ENCODE measurements around the gene AKAP13. TPM values are rescaled to one million over a fixed set of nuclear protein-coding genes. Genes with fewer than 3 reads are reported as not detected.
"Not testable (repeated sequence)": the region's sequence is repeated elsewhere in the genome, so short reads cannot be mapped to it uniquely, and the experiment has no call there.

Gene AKAP13
- total and polyA plus RNA-seq, 5 donors from 2014 or later = 106 to 482 (median 112) TPM

- Histone ChIP-seq H3K4me3 (ENCODE audit: low read depth, low read length) (peak overlapping the region; percentile 95), H3K36me3 (ENCODE audit: control insufficient read depth, insufficient read depth, low read length) (peaks cover 21% of the 10 kb centered on the region), H3K27me3 (ENCODE audit: control insufficient read depth, insufficient read depth, low read length) (no peaks in the 10 kb centered on the region), H3K4me1 (ENCODE audit: control insufficient read depth, insufficient read depth, low read length, poor library complexity, severe bottlenecking) (peaks cover 66% of the 10 kb centered on the region), H3K27ac (ENCODE audit: insufficient read depth, low read length, poor library complexity, severe bottlenecking) (peak overlapping the region; percentile 90), H3K9me3 (ENCODE audit: control insufficient read depth in 2 of 2, low read length in 2 of 2) (no peaks in the 10 kb centered on the region)
- peaks cover 22% of the 10 kb centered on the region for H3K36me3 Mint-ChIP-seq
- H3K4me1 Mint-ChIP-seq = peaks cover 36 to 72% (median 58%) of the 10 kb centered on the region in 4 donors
- peak in 1 of 2 donors; percentile 31 for ATAC-seq (ENCODE audit: low read depth in 2 of 2)
- H3K9me3 Mint-ChIP-seq = no peaks in the 10 kb centered on the region
- H3K27ac Mint-ChIP-seq = peak overlapping the region; percentile 92 to 98 (median 98)
- H3K27me3 Mint-ChIP-seq = no peaks in the 10 kb centered on the region
- peak; percentile 21 to 74 (median 49) for DNase-seq
- peak overlapping the region; percentile 87 to 96 (median 91) for H3K4me3 Mint-ChIP-seq
Measured at GRCh38 chr15:85581495-85581894, 201.1 kb downstream of the AKAP13 start.

- Histone ChIP-seq H3K27ac (ENCODE audit: insufficient read depth, low read length, poor library complexity, severe bottlenecking) (peak overlapping the region; percentile 90), H3K9me3 (ENCODE audit: control insufficient read depth in 2 of 2, low read length in 2 of 2) (no peaks in the 10 kb centered on the region), H3K4me1 (ENCODE audit: control insufficient read depth, insufficient read depth, low read length, poor library complexity, severe bottlenecking) (peaks cover 66% of the 10 kb centered on the region), H3K27me3 (ENCODE audit: control insufficient read depth, insufficient read depth, low read length) (no peaks in the 10 kb centered on the region), H3K4me3 (ENCODE audit: low read depth, low read length) (peak overlapping the region; percentile 95), H3K36me3 (ENCODE audit: control insufficient read depth, insufficient read depth, low read length) (peaks cover 20% of the 10 kb centered on the region)
- H3K9me3 Mint-ChIP-seq = no peaks in the 10 kb centered on the region
- peaks cover 36 to 72% (median 57%) of the 10 kb centered on the region in 4 donors for H3K4me1 Mint-ChIP-seq
- DNase-seq (peak; percentile 42 to 90 (median 72)), ATAC-seq (ENCODE audit: low read depth in 2 of 2) (peak; percentile 88 to 89)
- H3K36me3 Mint-ChIP-seq = peaks cover 26% of the 10 kb centered on the region
- peak overlapping the region; percentile 87 to 96 (median 91) for H3K4me3 Mint-ChIP-seq
- H3K27me3 Mint-ChIP-seq = no peaks in the 10 kb centered on the region
- peak overlapping the region; percentile 92 to 98 (median 98) for H3K27ac Mint-ChIP-seq
Measured at GRCh38 chr15:85582131-85583079, 202.0 kb downstream of the AKAP13 start.

- Mint-ChIP-seq H3K27ac (peak overlapping the region; percentile 92 to 98 (median 98)), H3K9me3 (no peaks in the 10 kb centered on the region), H3K27me3 (no peaks in the 10 kb centered on the region), H3K4me1 (peaks cover 36 to 80% (median 63%) of the 10 kb centered on the region in 4 donors), H3K36me3 (peaks cover 35% of the 10 kb centered on the region), H3K4me3 (peak overlapping the region; percentile 87 to 96 (median 91))
- Histone ChIP-seq H3K9me3 (ENCODE audit: control insufficient read depth in 2 of 2, low read length in 2 of 2) (no peaks in the 10 kb centered on the region), H3K36me3 (ENCODE audit: control insufficient read depth, insufficient read depth, low read length) (peaks cover 24% of the 10 kb centered on the region), H3K4me3 (ENCODE audit: low read depth, low read length) (peak overlapping the region; percentile 95), H3K4me1 (ENCODE audit: control insufficient read depth, insufficient read depth, low read length, poor library complexity, severe bottlenecking) (peaks cover 66% of the 10 kb centered on the region), H3K27me3 (ENCODE audit: control insufficient read depth, insufficient read depth, low read length) (no peaks in the 10 kb centered on the region), H3K27ac (ENCODE audit: insufficient read depth, low read length, poor library complexity, severe bottlenecking) (peak overlapping the region; percentile 90)
- DNase-seq (peak in 1 of 3 donors; percentile 9), ATAC-seq (ENCODE audit: low read depth in 2 of 2) (no peak)
Measured at GRCh38 chr15:85583442-85583841, 203.0 kb downstream of the AKAP13 start.

DNA sequence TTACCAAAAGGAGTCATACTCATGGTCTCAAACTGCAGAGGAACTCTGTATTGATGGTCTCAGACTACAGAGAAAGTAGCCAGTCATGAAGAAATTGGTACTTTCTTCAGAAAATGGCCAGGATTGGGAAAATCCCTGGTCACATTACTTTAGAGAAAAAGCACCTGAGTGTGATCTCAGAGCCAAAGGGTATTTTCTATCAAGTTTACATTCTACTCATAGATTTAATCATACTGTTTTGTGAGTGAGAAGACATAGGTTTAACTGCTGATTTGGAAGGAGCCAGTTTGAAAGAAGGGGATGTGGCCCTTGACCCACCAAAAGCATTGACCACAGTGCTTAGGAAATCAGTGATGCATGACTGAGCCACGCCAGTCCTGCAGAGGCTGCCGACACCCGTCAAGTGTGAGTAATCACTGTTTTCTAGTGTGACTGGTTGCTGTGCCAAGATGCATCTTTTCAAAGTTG is 203.6 kb downstream of the AKAP13 start:
- peaks cover 26% of the 10 kb centered on the region for H3K36me3 ChIP-seq (ENCODE audit: control insufficient read depth, insufficient read depth, low read length)
- ATAC-seq (ENCODE audit: low read depth in 2 of 2) (no peak), DNase-seq (peak in 2 of 3 donors; percentile 3 to 27)
- Mint-ChIP-seq H3K27me3 (no peaks in the 10 kb centered on the region), H3K4me1 (peaks cover 36 to 83% (median 64%) of the 10 kb centered on the region in 4 donors), H3K27ac (peak overlapping the region; percentile 92 to 98 (median 98)), H3K36me3 (peaks cover 37% of the 10 kb centered on the region), H3K4me3 (peak overlapping the region; percentile 87 to 96 (median 91)), H3K9me3 (no peaks in the 10 kb centered on the region)
- H3K27ac ChIP-seq (ENCODE audit: insufficient read depth, low read length, poor library complexity, severe bottlenecking) = peak overlapping the region; percentile 90
- H3K27me3 ChIP-seq (ENCODE audit: control insufficient read depth, insufficient read depth, low read length) = no peaks in the 10 kb centered on the region
- H3K4me1 ChIP-seq (ENCODE audit: control insufficient read depth, insufficient read depth, low read length, poor library complexity, severe bottlenecking) = peaks cover 66% of the 10 kb centered on the region
- no peaks in the 10 kb centered on the region for H3K9me3 ChIP-seq (ENCODE audit: control insufficient read depth in 2 of 2, low read length in 2 of 2)
- H3K4me3 ChIP-seq (ENCODE audit: low read depth, low read length) = peak overlapping the region; percentile 95

DNA sequence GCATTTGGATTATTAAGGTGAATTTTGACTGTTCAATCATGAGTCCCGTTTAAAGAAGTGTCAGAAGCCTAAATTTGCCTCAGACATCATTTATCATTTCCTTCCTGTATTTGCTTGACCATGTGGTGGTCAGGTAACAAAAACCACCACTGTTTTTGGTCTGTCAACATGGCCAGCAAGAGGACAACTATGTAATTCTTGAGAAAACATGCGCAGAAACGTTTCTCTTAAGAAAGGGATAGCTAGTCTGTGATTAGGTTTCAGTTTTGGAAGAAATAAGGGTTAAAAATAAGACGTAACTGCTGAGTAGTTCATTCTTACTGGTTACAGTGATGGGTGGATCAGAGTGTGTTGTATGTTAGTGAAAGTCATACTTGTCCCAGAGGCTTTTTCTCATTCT is 204.5 kb downstream of the AKAP13 start:
- no peak for ATAC-seq (ENCODE audit: low read depth in 2 of 2)
- H3K36me3 ChIP-seq (ENCODE audit: control insufficient read depth, insufficient read depth, low read length) = peaks cover 25% of the 10 kb centered on the region
- Mint-ChIP-seq H3K27ac (peak overlapping the region in 2 of 3 donors; percentile 85 to 92), H3K36me3 (peaks cover 42% of the 10 kb centered on the region), H3K9me3 (no peaks in the 10 kb centered on the region), H3K4me3 (peak overlapping the region; percentile 87 to 96 (median 91)), H3K4me1 (peaks cover 36 to 78% (median 65%) of the 10 kb centered on the region in 4 donors), H3K27me3 (no peaks in the 10 kb centered on the region)
- no peaks in the 10 kb centered on the region for H3K9me3 ChIP-seq (ENCODE audit: control insufficient read depth in 2 of 2, low read length in 2 of 2)
- H3K27ac ChIP-seq (ENCODE audit: insufficient read depth, low read length, poor library complexity, severe bottlenecking) = peak overlapping the region; percentile 90
- peak in 2 of 3 donors; percentile 29 to 42 for DNase-seq
- no peaks in the 10 kb centered on the region for H3K27me3 ChIP-seq (ENCODE audit: control insufficient read depth, insufficient read depth, low read length)
- peak overlapping the region; percentile 95 for H3K4me3 ChIP-seq (ENCODE audit: low read depth, low read length)
- peaks cover 64% of the 10 kb centered on the region for H3K4me1 ChIP-seq (ENCODE audit: control insufficient read depth, insufficient read depth, low read length, poor library complexity, severe bottlenecking)

DNA sequence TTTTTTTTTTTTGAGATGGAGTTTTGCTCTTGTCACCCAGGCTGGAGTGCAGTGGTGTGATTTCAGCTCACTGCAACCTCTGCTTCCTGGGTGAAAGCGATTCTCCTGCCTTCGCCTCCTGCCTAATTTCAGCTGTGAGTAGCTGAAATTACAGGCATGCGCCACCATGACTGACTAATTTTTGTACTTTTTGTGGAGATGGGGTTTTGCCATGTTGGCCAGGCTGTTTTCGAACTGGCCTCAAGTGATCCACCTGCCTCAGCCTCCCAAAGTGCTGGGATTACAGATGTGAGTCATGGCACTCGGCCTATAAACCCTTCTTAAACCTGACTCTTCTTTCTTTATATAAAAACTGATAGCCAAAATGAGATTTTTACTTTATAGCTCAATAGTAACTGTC is 205.8 kb downstream of the AKAP13 start:
- H3K4me1 Mint-ChIP-seq = peaks cover 29 to 65% (median 61%) of the 10 kb centered on the region in 4 donors
- H3K9me3 Mint-ChIP-seq = not testable (repeated sequence)

DNA sequence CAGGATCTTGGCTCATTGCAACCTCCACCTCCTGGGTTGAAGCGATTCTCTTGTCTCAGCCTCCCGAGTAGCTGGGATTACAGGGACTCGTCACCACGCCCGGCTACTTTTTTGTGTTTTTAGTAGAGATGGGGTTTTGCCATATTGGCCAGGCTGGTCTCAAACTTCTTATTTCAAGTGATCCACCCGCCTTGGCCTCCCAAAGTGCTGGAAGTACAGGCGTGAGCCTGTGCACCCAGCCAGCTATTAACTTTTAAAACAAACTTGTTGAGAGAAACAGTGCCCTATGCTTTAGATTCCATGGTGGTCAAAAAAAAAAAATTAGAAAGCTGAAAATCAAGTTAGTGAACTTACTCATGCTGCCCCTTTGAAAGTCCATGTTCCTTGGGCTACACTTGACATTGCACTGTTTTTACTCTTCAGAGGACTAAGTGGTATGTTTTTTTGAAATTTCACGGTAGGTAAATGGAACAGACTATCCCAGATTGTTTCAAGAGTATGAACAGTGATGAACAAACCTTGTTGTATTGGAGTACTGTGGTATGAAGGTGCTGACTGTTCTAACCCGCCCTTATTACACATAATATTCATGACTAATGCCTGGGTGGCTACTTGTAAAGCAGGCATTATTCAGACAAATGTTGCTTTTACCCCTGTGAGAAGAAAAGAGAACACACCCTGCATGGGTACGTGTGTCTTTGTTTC is 207.5 kb downstream of the AKAP13 start:
- no peak overlapping the region for H3K4me3 Mint-ChIP-seq
- H3K9me3 Mint-ChIP-seq = no peaks in the 10 kb centered on the region
- H3K4me1 Mint-ChIP-seq = peaks cover 23 to 55% (median 47%) of the 10 kb centered on the region in 4 donors
- H3K27me3 Mint-ChIP-seq = no peaks in the 10 kb centered on the region
- no peak overlapping the region for H3K27ac Mint-ChIP-seq
- peaks cover 48% of the 10 kb centered on the region for H3K36me3 Mint-ChIP-seq
- peaks cover 42% of the 10 kb centered on the region for H3K36me3 ChIP-seq (ENCODE audit: control insufficient read depth, insufficient read depth, low read length)
- ATAC-seq (ENCODE audit: low read depth in 2 of 2) = no peak
- peaks cover 36% of the 10 kb centered on the region for H3K4me1 ChIP-seq (ENCODE audit: control insufficient read depth, insufficient read depth, low read length, poor library complexity, severe bottlenecking)
- H3K27ac ChIP-seq (ENCODE audit: insufficient read depth, low read length, poor library complexity, severe bottlenecking) = no peak overlapping the region
- H3K27me3 ChIP-seq (ENCODE audit: control insufficient read depth, insufficient read depth, low read length) = no peaks in the 10 kb centered on the region
- DNase-seq = no peak
- H3K9me3 ChIP-seq (ENCODE audit: control insufficient read depth in 2 of 2, low read length in 2 of 2) = no peaks in the 10 kb centered on the region
- no peak overlapping the region for H3K4me3 ChIP-seq (ENCODE audit: low read depth, low read length)

More for the DNA sequence above, 205.8 kb downstream of the AKAP13 start:
- Mint-ChIP-seq H3K27ac (peak overlapping the region; percentile 7 to 78 (median 74)), H3K36me3 (peaks cover 37% of the 10 kb centered on the region), H3K4me3 (peak overlapping the region in 3 of 4 donors; percentile 29 to 91 (median 74))
- ATAC-seq (ENCODE audit: low read depth in 2 of 2); H3K27ac ChIP-seq (ENCODE audit: insufficient read depth, low read length, poor library complexity, severe bottlenecking); H3K9me3 ChIP-seq (ENCODE audit: control insufficient read depth in 2 of 2, low read length in 2 of 2); H3K27me3 ChIP-seq (ENCODE audit: control insufficient read depth, insufficient read depth, low read length); H3K27me3 Mint-ChIP-seq; DNase-seq: not testable (repeated sequence)
- Histone ChIP-seq H3K36me3 (ENCODE audit: control insufficient read depth, insufficient read depth, low read length) (peaks cover 36% of the 10 kb centered on the region), H3K4me3 (ENCODE audit: low read depth, low read length) (peak overlapping the region; percentile 95), H3K4me1 (ENCODE audit: control insufficient read depth, insufficient read depth, low read length, poor library complexity, severe bottlenecking) (peaks cover 51% of the 10 kb centered on the region)
